Measurements from ENCODE around the gene GRIK4. TPM values are rescaled to one million over a fixed set of nuclear protein-coding genes. Genes with fewer than 3 reads are reported as not detected.

Gene GRIK4
- total RNA-seq, 1 donor from 2014 or later: 0.36 TPM

DNA sequence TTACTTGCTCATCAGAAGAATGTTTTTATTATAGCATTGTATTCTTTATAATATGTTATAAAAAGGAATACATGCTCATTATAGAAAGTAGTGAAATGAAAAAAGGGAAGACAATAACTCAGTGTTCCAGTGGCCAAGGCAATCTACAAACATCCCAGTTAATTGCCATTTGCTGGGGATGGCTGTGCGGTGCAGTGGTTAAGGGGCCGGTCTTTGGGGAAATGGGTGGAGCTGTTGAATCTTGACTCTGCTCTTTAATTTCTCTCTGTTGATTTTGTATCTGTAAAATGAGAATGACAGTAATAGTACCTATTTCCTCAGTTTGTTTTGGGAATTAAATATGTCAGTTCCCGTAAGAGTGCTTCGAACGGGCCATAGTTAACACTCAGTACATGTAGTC, 299.7 kb downstream of the GRIK4 start:
- H3K27ac Mint-ChIP-seq: no peak overlapping the region
- no peaks in the 10 kb centered on the region for H3K27me3 ChIP-seq
- no peaks in the 10 kb centered on the region for H3K36me3 Mint-ChIP-seq
- H3K36me3 ChIP-seq: no peaks in the 10 kb centered on the region
- no peaks in the 10 kb centered on the region for H3K9me3 ChIP-seq (ENCODE audit: low read depth)
- DNase-seq (ENCODE audit: low spot score): no peak
- H3K27ac ChIP-seq: no peak overlapping the region
- no peak overlapping the region for H2AFZ ChIP-seq (replicated peaks)
- no peak for TF ChIP-seq EZH2phosphoT487 (IDR thresholded peaks at IDR 0.05)
- TF ChIP-seq EZH2 (IDR thresholded peaks at IDR 0.05): no peak
- TF ChIP-seq CTCF (IDR thresholded peaks at IDR 0.05): no peak
- peaks cover 14% of the 10 kb centered on the region for H3K4me1 Mint-ChIP-seq
- H3K27me3 Mint-ChIP-seq (ENCODE audit: insufficient read depth, low read depth): peaks cover 4% of the 10 kb centered on the region
- no peak overlapping the region for H3K9ac ChIP-seq
- peaks cover 6% of the 10 kb centered on the region for H3K4me1 ChIP-seq
- H3K4me2 ChIP-seq: no peak overlapping the region
- no peak overlapping the region for H3K4me3 Mint-ChIP-seq
- no peaks in the 10 kb centered on the region for H3K9me3 Mint-ChIP-seq
- no peaks in the 10 kb centered on the region for H3K79me2 ChIP-seq (ENCODE audit: low read depth)
- no peaks in the 10 kb centered on the region for H4K20me1 ChIP-seq (ENCODE audit: low read depth)
- H3F3A ChIP-seq (ENCODE audit: low read depth): no peaks in the 10 kb centered on the region
- H3K4me3 ChIP-seq: no peak overlapping the region

DNA sequence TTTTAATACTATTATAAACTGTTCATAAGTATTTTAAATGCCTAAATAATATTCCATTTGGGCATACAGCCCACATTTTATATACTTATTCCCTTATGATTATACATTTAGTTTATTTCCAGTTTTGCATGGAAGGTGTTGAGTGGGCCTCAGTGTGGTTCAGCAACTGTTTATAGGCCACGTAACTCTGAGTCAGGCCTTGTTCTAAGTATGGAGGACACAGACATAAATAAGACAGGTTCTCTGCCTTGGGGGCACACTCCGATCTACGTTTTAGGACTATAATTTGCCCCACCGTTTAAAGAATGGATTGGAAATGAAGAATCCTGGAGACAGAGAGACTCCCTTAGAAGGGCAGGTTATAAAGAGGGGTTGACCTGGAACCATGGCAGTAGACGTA, 300.2 kb downstream of the GRIK4 start:
- no peak overlapping the region for H3K27ac Mint-ChIP-seq
- no peaks in the 10 kb centered on the region for H3F3A ChIP-seq (ENCODE audit: low read depth)
- no peaks in the 10 kb centered on the region for H3K36me3 Mint-ChIP-seq
- no peaks in the 10 kb centered on the region for H4K20me1 ChIP-seq (ENCODE audit: low read depth)
- no peaks in the 10 kb centered on the region for H3K9me3 ChIP-seq (ENCODE audit: low read depth)
- TF ChIP-seq EZH2phosphoT487 (IDR thresholded peaks at IDR 0.05): no peak
- TF ChIP-seq CTCF (IDR thresholded peaks at IDR 0.05): no peak
- TF ChIP-seq EZH2 (IDR thresholded peaks at IDR 0.05): no peak
- H3K27me3 ChIP-seq: no peaks in the 10 kb centered on the region
- no peak for DNase-seq (ENCODE audit: low spot score)
- H3K79me2 ChIP-seq (ENCODE audit: low read depth): no peaks in the 10 kb centered on the region
- no peak overlapping the region for H3K9ac ChIP-seq
- H3K4me3 ChIP-seq: no peak overlapping the region
- no peak overlapping the region for H3K4me2 ChIP-seq
- peaks cover 4% of the 10 kb centered on the region for H3K27me3 Mint-ChIP-seq (ENCODE audit: insufficient read depth, low read depth)
- no peak overlapping the region for H2AFZ ChIP-seq (replicated peaks)
- no peak overlapping the region for H3K4me3 Mint-ChIP-seq
- no peaks in the 10 kb centered on the region for H3K36me3 ChIP-seq
- H3K4me1 Mint-ChIP-seq: peaks cover 13% of the 10 kb centered on the region
- no peaks in the 10 kb centered on the region for H3K9me3 Mint-ChIP-seq
- H3K4me1 ChIP-seq: peaks cover 6% of the 10 kb centered on the region
- no peak overlapping the region for H3K27ac ChIP-seq

GRCh38 chr11:120814531-120815318, 303.2 kb downstream of the GRIK4 start:
- Histone ChIP-seq H3K36me3 (no peaks in the 10 kb centered on the region), H3K4me1 (no peaks in the 10 kb centered on the region), H3K27me3 (no peaks in the 10 kb centered on the region), H3K9me3 (ENCODE audit: low read depth) (no peaks in the 10 kb centered on the region), H3K79me2 (ENCODE audit: low read depth) (no peaks in the 10 kb centered on the region), H3K27ac (no peak overlapping the region), H3K9ac (no peak overlapping the region), H3K4me3 (no peak overlapping the region), H4K20me1 (ENCODE audit: low read depth) (no peaks in the 10 kb centered on the region), H3K4me2 (no peak overlapping the region), H2AFZ (replicated peaks) (no peak overlapping the region), H3F3A (ENCODE audit: low read depth) (no peaks in the 10 kb centered on the region)
- no peak for DNase-seq (ENCODE audit: low spot score)
- Mint-ChIP-seq H3K27ac (no peak overlapping the region), H3K36me3 (no peaks in the 10 kb centered on the region), H3K4me3 (no peak overlapping the region), H3K4me1 (peaks cover 12% of the 10 kb centered on the region), H3K27me3 (ENCODE audit: insufficient read depth, low read depth) (peaks cover 4% of the 10 kb centered on the region), H3K9me3 (no peaks in the 10 kb centered on the region)
- TF ChIP-seq CTCF (IDR thresholded peaks at IDR 0.05): no peak
